H4 (cell line): ENCODE results near the gene TGFB1I1. TPM values are rescaled to one million over a fixed set of nuclear protein-coding genes. Genes with fewer than 3 reads are reported as not detected.

Experiments
- DNase-seq: peaks from one replicate; pipeline ENCODE4 v3.0.0-alpha.2; 2015; ENCODE audit warnings: low spot score
- total RNA-seq: library from RNA; depleted of rRNA; stranded (reverse); fragments of >200 nt; shearing (Covaris generic); gene quantifications from 2 replicates; pipeline ENCODE4 v1.2.3, GENCODE V29; 2014

TGFB1I1 gene
- total RNA-seq, 1 experiment from 2014 or later: 18.9 TPM

DNA sequence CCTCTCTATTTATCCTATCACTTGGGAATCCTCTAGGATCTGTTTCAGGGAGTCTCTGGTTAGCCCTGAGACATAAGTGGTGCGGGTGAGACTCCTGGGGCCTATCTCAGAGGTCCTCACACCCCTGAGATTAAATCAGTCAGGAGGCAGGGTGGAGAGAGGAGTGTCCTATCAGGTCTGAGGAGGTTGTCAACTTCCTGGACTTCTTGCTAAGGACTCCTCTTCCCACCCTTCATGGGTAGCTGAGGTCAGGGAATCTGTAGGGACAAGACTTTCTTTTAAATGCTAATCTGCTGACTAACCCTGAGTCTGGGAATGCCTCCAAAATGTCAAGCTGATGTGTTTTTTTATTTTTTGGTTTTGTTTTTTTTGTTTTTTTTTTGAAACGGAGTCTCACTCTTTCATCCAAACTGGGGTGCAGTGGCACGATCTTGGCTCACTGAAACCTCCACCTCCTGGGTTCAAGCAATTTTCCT lies 19.3 kb upstream of the TGFB1I1 start:
- peak; percentile 84 for DNase-seq

DNA sequence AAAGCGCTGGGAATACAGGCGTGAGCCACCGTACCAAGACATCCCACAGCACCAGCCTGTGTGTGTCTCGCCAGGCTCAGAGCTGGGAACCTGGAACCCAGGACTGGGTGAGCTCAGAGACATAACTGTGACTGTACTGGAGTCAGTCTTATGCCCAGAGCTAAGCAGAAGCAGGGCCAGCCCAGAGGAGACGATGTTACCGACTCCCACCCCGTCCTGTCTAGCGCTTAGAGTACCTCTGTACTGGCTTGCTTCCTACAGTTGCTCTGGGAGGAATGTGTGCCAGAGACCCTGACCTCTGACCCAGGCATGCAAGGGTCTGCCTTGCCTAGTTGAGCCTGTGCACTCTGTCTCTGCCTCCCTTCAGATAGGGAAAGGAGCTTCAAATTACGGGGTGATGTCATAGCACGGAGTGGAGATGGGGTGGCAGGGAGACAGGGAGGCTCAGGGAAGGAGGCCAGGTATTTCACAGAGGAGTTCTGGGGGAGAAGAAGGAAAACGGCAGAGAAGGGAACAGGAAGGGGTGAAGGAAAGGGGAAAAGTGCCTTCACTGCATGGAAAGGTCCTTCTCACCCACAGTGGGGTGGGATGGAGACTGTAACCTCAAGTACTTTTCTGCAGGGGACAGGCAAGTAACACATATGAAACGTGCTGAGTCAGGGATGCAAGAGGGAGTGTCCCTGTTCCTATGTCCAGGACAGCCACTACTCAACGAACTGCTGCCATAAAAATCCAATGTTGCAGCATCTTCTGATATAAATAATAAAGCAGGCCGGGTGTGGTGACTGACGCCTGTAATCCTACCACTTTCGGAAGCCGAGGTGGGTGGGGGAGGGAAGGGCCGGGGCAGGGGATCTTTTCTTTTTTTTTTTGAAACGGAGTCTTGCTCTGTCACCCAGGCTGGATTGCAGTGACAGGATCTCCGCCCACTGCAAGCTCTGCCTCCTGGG lies 18.4 kb upstream of the TGFB1I1 start:
- DNase-seq: peak; percentile 78

DNA sequence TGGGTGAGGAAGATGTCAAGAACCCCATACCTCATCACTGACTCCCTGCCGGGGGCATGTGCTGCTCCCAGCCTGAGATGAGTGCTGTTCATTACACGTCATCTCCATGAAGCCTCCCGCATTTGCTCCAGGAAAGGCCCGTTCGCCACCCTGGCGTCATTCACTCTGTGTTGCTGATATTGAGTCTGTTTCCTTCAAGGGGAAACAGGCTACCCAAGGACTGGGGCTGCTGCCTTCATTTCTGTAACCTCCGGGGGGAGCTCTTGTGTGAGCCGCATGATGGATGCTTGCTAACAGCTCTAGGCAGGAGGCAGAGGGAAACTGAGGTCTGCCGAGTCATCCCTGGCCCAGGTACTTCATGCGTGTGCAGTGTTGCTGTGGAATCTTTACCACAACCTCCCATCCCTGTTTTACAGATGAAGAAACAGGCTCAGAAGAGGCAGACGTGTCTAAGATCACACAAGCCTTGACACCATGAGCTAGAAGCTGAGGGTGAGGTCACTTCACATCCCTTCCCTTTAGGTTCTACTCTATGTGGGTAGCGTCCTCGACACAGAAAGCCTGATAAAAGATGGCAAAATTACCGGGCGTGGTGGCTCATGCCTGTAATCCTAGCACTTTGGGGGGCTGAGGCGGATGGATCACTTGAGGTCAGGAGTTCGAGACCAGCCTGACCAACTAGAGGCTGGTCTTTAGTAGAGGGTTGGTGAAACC lies 16.2 kb upstream of the TGFB1I1 start:
- DNase-seq: no peak

DNA sequence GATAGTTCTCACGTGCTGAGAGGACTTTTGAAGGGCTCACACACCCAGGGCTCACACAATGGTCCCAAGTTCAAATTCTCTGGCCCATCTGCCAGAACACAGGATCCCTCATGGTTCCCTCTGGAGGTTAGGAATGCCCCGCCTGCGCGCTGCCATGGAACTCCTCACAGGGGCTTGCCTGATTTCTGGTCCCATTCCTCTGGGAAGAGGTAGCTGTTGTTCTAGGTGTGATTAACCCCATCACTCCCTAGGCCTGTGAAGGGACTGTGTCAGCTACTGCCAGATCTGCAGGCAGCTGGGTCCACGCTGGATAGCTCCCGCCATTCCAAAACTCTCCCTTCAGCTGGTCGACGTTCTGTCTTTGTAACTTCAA lies 15.0 kb upstream of the TGFB1I1 start:
- DNase-seq: no peak

DNA sequence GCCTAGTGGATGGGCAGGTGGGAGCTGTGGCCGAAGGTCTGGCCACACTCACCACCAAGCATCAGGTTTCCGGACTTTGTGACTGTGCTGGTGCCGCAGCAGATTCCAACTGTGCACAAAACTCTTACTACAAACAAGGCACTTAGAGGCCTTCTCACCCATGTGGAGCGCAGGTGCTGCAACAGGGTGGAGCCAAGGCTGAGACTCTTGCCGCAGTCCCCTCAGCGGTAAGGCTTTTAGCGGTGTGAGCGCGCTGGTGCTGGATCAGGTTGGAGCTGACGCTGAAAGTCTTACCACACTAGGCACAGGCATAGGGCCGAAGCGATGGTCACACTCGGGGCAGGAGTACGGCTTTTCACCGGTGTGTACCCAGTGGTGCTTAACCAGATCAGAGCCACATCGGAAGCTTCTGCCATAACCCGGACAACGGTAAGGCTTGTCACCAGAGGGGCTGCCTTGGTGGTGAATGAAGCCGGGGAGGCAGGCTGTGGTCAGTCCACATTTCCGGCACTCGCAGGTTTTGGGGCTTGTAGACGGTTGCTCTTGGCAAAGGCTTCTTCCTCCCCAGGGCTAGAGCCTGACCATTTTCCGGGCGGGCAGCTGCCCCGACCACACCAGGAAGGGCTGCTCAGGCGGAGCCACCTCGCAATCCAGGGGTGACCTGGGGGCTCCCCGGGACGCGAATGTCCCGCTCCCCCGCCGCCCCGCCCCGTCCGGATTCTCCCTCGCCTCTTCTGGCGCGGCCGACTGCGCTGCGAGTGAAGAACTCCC lies 13.7 kb upstream of the TGFB1I1 start:
- no peak for DNase-seq

DNA sequence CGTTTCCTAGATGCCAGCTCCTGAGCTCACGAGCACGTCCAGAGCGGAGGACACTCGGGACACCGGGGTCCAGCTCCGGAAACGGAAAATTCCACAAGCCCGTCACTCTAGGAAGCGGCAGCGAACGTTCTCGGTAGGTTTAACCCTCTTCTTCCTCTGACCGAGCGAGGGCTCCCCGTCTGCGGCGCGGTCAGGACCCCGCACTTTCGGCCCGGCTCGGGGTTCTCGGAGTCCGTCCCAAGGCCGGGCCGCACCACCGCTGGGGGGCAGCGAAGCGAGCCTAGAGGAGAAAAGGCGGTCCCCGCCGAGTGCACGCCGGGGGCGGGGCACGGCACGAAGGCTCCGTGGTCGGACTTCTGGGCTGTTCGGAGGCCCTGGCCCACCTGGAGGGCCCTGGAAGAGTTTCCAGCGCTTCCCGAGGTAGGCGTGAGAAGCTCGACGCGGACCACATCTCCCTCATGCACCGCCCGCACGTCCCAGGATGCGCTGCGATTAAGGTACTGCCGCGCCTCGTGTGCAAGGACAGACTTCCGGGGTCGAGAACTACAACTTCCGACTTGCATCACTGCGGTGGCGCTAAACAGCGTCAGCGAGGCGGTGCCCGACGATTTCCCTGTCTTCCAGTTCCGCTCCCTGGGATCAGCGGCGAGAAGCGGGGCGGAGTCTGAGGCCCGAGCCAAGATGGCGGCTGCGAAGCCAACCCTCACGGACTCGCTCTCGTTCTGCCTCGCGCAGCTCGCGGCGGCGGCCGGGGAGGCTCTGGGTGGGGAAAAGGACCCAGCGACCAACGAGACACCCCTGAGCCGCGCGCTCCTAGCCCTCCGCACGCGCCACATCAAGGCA lies 12.9 kb upstream of the TGFB1I1 start, which contains the start of gene ARMC5:
Gene ARMC5 (plus strand): TSS at position 658 of the 843 bp plus-strand sequence. CDS start 24 bp downstream, at position 682.
- DNase-seq: peak; percentile 99

DNA sequence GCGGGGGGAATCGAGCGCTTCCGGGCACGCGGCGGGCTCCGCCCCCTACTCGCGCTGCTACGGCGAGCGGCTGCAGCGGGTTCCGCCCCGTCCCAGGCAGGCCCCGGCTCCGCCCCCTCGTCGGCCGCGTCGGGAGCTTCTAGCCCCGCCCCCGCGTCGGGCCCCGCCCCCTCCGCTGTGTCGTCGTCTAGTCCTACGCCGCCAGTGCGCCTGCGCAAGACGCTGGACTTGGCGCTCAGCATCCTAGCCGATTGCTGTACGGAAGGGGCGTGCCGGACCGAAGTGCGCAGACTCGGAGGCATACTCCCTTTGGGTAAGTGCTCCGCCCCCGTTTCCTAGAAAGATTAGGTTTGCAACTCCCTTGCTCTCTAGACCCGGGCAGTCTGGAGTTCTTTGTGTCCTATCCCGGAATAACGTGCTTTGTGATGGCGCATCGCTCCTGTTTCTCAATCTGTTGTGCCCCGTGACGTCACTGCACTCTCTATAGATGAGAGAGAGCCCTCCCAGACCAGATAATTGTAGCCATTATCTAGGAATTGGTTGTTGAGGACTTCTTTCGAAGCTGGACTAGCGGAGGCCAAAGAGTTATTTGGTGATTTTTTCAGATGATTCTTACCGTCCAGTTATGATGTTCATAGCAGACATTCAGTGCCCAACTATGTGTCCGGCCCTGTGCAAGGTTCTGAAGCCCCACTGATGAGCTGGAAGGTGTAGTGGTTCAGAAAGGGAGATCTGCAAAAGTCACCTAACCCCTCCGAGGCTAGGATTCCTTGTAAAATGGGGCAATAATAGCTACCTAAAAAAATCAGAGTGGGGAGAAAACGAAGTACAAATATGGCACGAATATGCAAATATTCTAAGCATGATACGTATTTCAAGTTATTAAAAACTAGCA lies 12.0 kb upstream of the TGFB1I1 start:
- peak; percentile 99 for DNase-seq

DNA sequence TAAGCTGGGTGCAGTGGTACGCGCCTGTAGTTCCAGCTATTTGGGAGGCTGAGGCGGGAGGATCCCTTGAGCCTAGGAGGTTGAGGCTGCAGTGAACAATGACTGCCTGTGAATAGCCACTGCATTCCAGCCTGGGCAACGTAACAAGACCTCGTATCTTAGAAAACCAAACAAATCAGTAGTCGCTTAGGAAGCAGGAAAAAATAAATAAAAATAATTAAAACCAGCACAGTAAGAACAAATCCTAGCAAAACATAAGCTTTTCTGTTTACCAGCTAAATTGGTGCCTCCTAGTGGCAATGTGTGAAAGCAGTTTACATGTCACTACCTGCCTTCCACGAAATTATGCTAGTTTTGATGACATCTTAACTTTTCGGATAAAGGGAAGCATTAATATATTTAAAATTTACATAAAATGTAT lies 11.4 kb upstream of the TGFB1I1 start:
- peak; percentile 64 for DNase-seq

DNA sequence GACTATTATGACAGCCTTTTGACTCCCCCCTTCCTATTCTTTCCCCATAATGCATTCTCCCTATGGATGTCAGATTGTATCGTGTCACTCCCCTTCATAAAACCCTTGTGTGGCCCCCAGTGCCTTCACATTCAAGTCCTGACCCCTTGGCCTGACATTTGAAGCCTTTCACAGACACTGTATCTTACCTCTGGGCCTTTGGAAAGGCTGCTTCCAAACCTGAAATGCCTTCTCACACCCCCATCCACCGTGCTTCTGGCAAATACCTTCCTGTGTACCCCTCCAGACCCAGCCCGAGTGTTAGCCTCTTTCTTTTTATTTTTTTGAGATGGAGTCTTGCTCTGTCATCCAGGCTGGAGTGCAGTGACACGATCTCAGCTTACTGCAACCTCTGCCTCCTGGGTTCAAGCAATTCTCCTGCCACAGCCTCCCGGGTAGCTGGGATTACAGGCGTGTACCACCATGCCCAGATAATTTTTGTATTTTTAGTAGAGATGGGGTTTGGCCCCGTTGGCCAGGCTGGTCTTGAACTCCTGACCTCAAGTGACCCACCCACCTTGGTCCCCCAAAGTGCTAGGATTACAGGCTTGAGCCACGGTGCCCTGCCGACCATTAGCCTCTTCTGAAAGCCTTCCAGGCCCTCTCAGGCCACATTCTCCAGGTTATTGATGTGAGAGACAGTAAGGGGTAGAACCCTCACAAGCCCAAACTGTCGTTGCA lies 10.6 kb upstream of the TGFB1I1 start:
- no peak for DNase-seq

DNA sequence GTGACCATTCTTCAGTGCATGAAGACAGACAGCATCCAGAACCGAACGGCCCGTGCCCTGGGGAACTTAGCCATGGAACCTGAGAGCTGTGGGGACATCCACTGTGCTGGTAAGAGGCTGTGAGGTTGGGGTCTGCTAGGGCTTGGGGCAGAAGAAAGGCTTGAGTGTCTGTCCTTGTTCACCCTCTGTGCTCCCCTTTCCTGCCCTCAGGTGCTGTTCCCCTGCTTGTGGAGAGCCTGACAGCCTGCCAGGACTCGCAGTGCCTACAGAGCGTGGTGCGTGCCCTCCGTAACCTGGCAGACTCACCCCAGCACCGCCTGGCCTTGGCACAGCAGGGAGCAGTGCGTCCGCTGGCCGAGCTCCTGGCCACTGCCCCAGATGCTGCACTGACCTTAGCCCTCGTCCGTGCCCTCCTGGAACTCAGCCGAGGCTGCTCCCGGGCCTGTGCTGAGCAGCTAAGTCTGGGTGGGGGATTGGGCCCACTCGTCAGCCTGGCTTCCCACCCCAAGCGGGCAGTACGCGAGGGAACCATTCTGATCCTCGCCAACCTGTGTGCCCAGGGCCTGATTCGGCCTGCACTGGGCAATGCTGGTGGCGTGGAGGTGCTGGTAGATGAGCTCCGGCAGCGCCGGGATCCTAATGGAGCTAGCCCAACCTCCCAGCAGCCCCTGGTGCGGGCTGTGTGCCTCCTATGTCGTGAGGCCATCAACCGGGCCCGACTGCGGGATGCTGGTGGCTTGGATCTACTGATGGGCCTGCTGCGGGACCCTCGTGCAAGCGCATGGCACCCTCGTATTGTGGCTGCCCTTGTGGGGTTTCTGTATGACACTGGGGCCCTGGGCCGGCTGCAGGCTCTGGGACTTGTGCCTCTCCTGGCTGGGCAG lies 9.8 kb upstream of the TGFB1I1 start:
- no peak for DNase-seq

DNA sequence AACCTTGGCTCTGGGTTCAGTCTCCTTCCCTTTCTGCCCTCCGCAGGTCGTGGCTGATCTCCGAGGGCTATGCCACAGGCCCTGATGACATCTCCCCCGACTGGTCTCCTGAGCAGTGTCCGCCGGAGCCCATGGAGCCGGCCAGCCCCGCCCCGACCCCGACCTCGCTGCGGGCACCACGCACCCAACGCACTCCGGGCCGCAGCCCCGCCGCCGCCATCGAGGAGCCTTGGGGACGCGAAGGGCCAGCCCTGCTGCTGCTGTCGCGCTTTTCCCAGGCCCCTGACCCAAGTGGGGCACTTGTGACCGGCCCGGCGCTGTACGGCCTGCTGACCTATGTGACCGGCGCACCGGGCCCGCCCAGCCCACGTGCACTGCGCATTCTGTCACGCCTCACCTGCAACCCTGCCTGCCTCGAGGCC lies 7.6 kb upstream of the TGFB1I1 start:
- DNase-seq: no peak

DNA sequence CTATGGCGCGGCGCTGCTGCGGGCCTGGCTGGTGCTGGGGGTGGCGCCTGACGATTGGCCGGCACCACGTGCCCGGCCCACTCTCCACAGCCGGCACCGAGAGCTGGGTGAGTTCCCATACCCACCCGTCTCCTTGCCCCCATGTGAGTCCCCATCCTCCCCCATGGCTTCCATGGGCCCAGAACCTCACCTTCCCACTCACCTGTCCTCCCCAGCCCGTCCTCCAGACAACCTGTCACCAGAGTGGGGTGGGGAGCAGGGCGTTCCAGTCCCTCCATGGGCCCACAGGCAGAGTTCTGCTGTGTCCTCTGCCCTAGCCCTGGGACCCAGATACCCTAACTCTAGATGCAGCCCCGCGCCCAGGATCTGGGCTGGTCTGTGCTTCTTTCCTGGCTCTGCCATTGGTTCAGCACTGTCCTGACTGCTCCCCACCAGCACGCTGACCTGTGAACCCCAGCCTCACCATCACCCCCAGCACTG lies 7.1 kb upstream of the TGFB1I1 start:
- DNase-seq: no peak

DNA sequence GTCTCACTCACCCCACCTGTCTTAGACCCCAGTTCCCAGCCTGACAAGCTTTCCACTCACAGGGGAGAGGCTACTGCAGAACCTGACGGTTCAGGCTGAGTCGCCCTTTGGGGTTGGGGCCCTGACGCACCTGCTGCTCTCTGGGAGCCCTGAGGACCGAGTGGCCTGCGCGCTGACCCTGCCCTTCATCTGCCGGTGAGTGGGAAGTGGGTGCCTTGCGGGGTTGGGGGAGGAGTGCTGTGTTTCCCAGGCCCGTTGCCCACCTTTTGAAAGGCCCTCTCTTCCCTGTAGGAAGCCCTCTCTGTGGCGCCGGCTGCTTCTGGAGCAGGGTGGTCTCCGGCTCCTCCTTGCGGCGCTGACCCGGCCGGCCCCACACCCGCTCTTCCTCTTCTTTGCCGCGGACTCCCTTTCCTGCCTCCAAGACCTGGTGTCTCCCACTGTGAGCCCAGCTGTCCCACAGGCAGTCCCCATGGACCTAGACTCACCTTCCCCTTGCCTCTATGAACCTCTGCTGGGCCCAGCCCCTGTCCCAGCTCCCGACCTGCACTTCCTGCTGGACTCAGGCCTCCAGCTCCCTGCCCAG lies 6.1 kb upstream of the TGFB1I1 start:
- DNase-seq: no peak

DNA sequence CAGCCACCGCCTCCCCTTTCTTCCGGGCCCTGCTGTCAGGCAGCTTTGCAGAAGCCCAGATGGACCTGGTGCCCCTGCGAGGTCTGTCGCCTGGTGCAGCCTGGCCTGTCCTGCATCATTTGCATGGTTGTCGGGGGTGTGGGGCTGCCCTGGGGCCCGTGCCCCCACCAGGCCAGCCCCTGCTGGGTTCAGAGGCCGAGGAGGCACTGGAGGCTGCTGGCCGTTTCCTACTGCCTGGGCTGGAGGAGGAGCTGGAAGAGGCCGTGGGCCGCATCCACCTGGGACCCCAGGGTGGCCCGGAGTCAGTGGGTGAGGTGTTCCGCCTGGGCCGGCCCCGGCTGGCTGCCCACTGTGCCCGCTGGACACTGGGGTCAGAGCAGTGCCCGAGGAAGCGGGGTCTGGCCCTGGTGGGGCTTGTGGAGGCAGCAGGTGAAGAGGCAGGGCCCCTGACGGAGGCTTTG lies 5.5 kb upstream of the TGFB1I1 start:
- no peak for DNase-seq

DNA sequence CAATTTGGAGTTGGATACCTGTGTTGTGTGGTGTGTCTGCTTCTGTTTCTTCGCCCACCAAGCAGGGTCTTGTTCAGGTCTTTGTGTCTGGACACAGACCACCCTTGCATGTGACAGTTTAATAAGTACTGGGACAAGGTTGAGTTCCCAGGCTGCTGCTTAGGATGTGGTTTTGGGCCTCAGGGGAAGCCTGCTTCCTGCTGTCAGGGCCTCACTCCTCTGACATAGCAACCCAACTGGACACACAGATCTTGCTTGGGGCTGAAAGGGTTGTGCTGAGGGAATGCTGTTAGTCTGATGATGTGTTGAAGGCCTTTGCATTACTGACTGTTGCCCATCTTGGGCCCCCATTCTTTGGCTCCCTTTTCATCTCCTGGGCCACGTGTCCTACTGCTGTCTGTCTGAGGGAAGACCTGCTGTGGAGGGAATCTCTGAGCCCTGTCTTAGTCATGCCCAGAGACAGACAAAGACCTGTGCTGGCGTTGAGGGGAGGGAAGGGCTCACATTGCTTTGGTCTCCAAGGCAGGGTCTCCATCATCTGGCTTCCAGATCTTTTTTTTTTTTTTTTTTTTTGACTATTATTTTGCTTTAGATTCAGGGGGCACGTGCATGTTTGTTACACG lies 4.7 kb upstream of the TGFB1I1 start:
- DNase-seq: no peak

DNA sequence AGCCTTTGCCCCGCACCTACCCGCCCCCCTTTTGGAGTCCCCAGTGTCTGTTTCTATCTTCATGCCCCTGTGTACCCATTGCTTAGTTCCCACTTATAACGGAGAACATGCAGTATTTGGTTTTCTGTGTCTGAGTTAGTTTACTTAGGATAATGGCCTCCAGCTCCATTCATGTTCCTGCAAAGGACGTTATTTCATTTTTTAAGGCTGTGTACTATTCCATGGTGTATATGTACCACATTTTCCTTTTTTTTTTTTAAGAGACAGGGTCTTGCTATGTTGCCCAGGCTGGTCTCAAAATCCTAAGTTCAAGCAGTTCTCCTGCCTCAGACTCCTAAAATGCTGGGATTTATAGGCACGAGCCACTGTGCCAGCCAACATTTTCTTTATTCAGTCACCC lies 4.1 kb upstream of the TGFB1I1 start:
- DNase-seq: no peak

DNA sequence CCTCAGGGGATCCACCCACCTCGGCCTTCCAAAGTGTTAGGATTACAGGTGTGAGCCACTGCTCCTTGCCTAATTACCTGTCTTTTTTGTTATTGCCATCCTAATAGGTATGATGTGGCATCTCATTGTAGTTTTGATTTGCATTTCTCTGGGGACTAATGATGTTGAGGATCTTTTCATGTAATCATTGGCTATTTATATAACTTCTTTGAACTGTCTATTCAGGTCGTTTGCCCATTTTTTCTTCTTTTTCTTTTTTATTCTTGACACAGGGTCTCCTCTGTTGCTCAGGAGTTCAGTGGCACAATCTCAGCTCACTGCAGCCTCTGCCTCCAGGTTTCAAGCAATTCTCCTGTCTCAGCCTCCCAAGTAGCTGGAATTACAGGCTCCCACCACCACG lies 1.3 kb upstream of the TGFB1I1 start:
- DNase-seq: no peak
